Activated CD4-positive, CD25-positive, alpha-beta regulatory T cell treated with anti-CD3 and anti-CD28 coated beads, Interleukin-2, amount 50 U/mL, for 72 hours (primary cell): ENCODE results near the gene INPP5E.
"Not testable (repeated sequence)": the region's sequence is repeated elsewhere in the genome, so short reads cannot be mapped to it uniquely, and the experiment has no call there.

Experiments used
- DNase-seq: peaks from one replicate; pipeline ENCODE4 v3.0.0; 2021

INPP5E gene

GRCh38 chr9:136429075-136429628 is 10.5 kb downstream of the INPP5E start:
- DNase-seq = no peak

GRCh38 chr9:136426787-136427186 is 12.9 kb downstream of the INPP5E start:
- DNase-seq = no peak

GRCh38 chr9:136425367-136425766 is 14.3 kb downstream of the INPP5E start:
- not testable (repeated sequence) for DNase-seq

GRCh38 chr9:136424750-136425362 is 14.8 kb downstream of the INPP5E start:
- no peak for DNase-seq

DNA sequence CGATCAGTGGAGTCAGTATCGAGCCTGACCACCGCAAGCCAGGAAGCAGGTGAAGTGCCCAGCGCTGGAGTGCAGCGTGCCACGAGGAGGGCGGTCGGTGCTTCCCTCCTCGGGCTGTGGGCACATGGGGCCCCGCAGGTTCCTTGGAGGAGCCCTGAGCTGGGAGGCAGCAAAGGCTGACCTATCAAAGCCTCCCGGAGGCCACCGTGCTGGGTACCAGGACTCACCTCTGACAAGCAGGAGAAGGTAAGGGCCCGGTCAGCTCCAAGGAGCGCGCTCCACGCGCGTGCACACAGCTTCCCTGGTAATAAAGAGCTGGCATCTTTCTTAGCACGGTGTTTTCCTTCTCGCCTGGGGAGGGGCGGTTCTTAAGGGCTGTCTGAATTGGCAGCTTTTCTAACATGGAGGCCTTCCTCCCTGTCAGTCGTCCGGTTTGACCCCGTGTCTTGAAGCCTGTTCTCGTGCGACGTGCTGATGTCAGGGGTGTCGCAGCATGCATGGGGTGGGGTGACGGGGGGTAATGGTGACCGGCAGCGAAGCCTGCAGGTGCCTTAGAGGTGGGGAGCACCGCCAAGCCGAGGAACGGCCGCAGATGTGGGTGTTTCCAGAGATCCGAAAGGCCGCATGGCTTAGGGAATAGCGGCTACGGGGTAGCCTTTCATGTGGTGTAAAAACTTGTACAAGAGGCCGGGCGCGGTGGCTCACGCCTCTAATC is 16.1 kb downstream of the INPP5E start:
- no peak for DNase-seq

DNA sequence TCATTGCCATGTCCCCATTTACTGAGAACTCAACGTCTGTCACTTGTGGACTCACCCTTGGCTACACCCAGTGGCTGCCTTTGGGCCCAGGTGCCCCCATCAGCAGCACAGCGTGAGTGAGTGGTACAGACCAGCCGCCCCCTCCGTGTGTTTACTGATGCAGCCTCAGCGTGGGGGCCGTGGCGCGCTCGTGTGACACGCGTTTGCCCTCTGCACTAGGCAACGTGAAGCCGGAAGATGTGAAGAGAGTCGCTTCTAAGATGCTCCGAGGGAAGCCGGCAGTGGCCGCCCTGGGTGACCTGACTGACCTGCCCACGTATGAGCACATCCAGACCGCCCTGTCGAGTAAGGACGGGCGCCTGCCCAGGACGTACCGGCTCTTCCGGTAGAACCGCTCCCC is 16.8 kb downstream of the INPP5E start:
- DNase-seq = no peak

DNA sequence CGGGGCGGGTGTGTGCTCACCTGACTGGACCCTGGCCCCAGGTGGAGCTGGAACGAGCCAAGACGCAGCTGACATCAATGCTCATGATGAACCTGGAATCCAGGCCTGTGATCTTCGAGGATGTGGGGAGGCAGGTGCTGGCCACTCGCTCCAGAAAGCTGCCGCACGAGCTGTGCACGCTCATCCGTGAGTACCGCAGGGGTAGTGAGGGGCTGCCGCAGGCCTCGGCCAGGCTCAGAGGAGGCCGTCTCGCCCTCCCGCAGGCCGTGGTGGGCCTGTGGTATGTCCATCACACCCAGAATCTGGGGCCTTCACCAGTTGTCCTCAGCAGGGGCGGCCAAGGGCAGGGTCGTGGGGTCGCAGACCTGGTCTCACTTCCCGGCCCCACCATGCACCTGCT is 17.9 kb downstream of the INPP5E start:
- DNase-seq = no peak

DNA sequence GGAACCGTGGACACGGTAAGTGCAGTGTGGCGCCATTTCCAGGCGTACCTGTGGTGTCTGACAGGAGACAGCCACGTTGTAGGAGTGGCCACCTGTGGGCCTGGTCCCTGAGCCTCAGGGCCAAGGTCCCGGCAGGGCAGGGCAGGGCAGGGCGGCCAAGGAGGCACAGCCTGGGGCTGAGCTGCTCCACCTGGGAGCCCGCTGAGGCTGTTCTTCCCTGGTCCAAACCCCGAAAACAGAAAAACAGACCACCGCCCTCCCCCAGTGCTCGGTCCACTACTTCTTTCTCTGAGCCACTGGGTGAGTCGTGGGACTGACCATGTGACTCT is 20.6 kb downstream of the INPP5E start:
- no peak for DNase-seq

GRCh38 chr9:136418182-136419091 is 21.2 kb downstream of the INPP5E start:
- no peak for DNase-seq

DNA sequence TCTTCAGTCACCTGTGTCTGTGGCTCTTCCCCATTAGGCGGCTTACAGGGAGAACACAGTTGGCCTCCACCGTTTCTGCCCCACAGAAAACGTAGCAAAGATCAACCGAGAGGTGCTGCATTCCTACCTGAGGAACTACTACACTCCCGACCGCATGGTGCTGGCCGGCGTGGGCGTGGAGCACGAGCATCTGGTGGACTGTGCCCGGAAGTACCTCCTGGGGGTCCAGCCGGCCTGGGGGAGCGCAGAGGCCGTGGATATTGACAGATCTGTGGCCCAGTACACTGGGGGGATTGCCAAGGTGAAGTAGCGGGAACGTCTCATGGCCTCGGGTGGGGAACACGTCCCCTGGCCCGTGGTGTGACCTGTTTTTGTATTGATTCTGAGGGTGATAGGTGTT is 22.7 kb downstream of the INPP5E start:
- no peak for DNase-seq

DNA sequence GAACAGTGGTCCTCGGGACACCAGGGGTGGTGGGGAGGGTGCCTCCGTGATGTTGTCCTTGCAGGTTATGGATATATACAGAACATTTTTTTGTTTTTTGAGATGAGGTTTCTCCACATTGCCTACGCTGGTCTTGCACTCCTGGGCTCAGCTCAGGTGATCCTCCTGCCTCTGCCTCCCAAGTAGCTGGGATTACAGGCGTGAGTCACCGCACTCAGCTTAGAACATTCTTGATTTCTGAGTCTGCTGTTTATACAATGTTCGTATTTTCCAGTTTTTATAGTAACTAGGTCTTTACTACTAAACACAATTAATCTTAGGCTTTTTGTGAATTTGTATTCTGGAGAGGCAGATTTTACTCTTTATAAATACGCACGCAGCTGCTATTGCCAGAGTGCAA is 23.2 kb downstream of the INPP5E start:
- DNase-seq = no peak

DNA sequence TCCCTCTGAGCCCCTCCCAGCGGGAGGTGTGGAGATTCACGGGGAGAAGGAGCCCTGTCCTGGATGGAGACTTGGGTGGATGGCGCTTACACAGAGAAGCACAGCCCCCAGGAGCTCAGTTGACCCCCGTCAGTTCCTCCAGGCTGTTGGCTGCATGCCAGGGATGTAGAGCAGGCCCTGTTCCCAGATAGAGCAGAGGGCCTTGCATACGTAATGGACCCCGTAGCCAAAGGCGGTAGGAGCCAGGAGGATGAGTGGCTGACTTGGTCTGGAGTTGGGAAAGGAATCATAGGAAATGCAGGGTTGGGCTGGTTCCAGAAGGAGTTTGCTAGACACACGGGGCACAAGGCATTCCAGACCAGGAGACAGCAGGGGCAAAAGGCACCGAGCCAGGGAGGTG is 26.7 kb downstream of the INPP5E start:
- no peak for DNase-seq

GRCh38 chr9:136411378-136411777 is 28.3 kb downstream of the INPP5E start:
- DNase-seq = no peak

DNA sequence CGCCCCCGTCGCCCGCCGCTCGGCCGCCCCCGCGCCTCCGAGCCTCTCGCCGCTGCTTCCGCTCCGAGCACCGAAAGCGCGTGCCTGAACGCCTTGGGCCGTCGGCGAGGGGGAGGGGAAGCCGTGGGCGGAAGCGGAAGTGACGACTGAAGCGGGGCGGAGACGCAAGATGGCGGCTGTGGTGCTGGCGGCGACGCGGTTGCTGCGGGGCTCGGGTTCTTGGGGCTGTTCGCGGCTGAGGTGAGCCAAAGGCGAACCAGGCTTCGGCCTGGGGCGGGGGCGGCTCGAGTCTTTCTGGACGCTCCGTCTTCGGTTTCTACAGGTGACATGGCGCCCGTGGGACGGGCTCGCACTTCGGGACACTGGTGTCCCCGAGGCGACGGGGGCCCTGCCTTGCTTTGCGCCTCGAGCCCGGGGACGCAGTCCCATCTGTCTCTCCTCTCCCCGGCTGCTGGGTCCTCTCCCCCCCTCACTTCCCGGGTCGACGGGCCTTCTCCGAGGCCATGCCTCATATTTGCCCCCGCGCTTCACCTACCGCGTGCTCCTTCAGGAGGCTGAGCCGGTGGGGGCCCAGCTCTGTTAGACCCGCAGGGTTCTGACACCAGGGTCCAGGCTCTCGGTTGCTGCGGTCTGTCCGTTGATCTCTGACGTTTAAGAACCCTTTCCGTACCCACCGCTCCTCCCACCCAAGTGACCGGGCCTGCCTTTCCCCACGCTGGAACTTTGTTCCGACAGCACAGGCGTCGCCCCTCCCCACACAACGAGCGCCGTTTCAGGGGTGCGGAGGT is 29.0 kb downstream of the INPP5E start, which contains the start of the genes ENTR1 and PMPCA:
TSS of gene ENTR1 (minus strand) at position 115 of the 788 bp plus-strand sequence. CDS start 217 bp downstream, outside the sequence.
TSS of gene PMPCA (plus strand) at position 159 of the 788 bp plus-strand sequence. CDS start at position 170, 11 bp downstream.
- peak; percentile 98 for DNase-seq

DNA sequence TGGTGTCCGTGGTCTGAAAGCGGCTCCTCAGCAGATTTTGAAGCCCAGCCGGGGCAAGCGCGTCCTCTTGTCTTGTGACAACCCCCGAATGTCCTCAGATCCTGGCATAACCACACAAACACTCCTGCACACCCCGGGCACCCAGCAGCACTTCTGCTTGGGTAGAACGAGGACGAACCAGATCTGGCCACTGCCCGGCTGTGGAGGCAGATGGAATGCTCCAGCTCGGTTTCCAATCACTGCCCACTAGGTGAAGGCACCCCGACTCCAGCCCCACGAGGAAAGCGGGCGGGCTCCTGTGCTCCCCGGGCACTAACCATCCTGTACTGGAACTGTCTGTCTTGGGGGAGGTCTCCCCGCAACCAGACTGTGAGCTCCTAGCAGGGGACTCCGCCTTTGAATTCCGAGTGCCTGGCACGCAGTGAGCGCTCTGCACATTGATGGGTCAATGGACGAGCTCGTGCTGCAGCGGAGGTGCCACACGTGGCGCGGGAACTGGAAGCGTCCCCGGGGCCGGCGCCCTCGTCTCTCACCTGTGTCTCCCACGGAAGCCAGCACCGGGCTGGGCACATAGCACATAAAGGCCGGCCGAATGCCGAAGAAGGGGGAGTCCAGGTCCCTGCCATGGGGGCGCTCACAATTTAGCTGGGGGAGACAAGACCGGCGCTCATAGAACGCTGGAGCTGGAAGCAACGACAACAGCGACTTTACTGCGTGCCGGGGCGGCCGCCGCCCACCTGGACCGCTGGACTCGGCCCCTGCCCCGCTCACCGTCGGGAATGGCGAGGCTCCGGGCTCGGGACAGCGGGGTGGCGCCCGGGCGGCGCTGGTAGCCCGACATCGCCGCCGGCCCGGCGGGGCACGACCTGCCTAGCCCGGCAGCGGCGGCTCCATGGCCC is 29.8 kb downstream of the INPP5E start:
- peak; percentile 51 for DNase-seq

- DNase-seq = no peak
These were observed 31.7 kb downstream of the INPP5E start for GRCh38 chr9:136407911-136408310.

GRCh38 chr9:136407061-136407460 is 32.6 kb downstream of the INPP5E start:
- not testable (repeated sequence) for DNase-seq

DNA sequence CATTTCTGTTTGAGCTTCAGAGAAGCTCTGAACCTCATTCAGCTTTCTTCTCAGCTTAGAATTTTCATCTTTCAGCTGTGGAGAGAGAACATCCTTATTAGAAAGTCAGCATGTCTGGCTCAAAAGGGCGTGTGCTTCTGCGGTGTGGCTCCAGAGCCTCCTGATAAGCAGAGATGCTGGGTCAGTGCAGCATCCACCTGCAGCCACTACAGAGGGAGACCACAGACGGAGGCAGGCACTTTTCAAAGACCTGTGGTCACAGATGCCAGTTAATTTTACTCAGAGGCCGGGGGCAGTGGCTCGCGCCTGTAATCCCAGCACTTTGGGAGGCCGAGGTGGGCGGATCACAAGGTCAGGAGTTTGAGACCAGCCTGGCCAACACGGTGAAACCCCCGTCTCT is 33.7 kb downstream of the INPP5E start:
- not testable (repeated sequence) for DNase-seq

- DNase-seq = no peak
These were observed 34.2 kb downstream of the INPP5E start for GRCh38 chr9:136405481-136405880.

- no peak for DNase-seq
These were observed 34.9 kb downstream of the INPP5E start for GRCh38 chr9:136404801-136405136.
